ENCODE data around the gene SFMBT2. TPM values are rescaled to one million over a fixed set of nuclear protein-coding genes. Genes with fewer than 3 reads are reported as not detected.

SFMBT2 gene
- total and polyA plus RNA-seq, 4 donors: 2.9 to 11.0 (median 6.5) TPM

DNA sequence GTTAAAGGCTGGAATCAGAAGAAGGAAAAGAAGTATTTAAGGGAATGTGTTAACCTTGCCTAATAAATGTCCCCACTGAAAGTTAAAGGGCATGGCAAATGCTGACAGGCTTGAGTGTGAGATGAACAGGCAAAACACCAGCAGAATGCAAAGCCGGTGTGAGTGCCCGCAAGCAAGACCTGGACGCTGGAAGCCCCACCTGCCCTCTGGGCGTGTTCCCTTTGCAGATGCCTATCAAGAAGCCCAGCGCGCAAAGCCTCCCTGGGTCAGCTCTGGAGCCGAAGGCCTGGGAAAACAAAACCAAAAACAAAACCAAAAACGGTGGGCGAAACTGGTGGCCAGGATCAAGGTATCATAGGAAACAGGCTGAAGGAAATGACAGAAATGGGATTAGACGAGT is 200.3 kb downstream of the SFMBT2 start:
- H3K27ac ChIP-seq (ENCODE audit: low read depth in 1 of 2, low read length in 1 of 2): no peak overlapping the region
- TF ChIP-seq, protein P1, sequence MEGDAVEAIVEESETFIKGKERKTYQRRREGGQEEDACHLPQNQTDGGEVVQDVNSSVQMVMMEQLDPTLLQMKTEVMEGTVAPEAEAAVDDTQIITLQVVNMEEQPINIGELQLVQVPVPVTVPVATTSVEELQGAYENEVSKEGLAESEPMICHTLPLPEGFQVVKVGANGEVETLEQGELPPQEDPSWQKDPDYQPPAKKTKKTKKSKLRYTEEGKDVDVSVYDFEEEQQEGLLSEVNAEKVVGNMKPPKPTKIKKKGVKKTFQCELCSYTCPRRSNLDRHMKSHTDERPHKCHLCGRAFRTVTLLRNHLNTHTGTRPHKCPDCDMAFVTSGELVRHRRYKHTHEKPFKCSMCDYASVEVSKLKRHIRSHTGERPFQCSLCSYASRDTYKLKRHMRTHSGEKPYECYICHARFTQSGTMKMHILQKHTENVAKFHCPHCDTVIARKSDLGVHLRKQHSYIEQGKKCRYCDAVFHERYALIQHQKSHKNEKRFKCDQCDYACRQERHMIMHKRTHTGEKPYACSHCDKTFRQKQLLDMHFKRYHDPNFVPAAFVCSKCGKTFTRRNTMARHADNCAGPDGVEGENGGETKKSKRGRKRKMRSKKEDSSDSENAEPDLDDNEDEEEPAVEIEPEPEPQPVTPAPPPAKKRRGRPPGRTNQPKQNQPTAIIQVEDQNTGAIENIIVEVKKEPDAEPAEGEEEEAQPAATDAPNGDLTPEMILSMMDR (IDR thresholded peaks at IDR 0.05; ENCODE audit: control extremely low read depth, extremely low read depth): no peak
- H3K27me3 ChIP-seq (ENCODE audit: control insufficient read depth in 3 of 3, insufficient read depth in 3 of 3, low read length in 2 of 3): no peaks in the 10 kb centered on the region
- ATAC-seq (ENCODE audit: insufficient read depth, low FRiP score) (no peak), DNase-seq (no peak)
- H3K9me3 ChIP-seq (ENCODE audit: control insufficient read depth in 4 of 4, insufficient read depth in 3 of 4, low read length in 3 of 4): no peaks in the 10 kb centered on the region
- H3K4me3 ChIP-seq: no peak overlapping the region
- no peak overlapping the region for H3K9ac ChIP-seq (ENCODE audit: insufficient read depth in 1 of 2, low read length in 2 of 2)
- peaks cover 0 to 9% (median 2%) of the 10 kb centered on the region in 4 donors for H3K36me3 ChIP-seq (ENCODE audit: control insufficient read depth in 4 of 4, insufficient read depth in 4 of 4, low read length in 4 of 4)
- WGBS, 2 donors: 86 to 96% methylated on average over 10 of the region's 10 CpGs
- peaks cover 0 to 6% (median 0%) of the 10 kb centered on the region in 5 donors for H3K4me1 ChIP-seq (ENCODE audit: control insufficient read depth in 5 of 5, insufficient read depth in 5 of 5, low read length in 5 of 5)

DNA sequence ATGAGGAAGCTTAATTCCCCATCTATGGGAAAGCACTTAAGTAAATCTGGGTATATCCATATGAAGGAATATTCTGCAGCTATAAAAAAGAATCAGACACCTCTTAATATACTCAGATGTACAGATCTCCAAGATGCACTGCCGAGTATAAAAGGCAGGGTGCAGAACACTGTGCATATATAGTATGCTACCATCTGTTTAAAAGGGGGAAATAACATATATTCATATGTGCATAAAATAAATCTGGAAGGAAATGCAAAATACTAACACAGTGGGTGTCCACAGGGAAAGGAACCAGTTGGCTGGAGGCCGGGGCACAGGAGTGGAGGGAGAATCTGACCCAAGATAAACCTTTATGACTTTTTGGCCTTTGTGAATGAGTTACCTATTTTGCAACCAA is 201.4 kb downstream of the SFMBT2 start:
- ATAC-seq (ENCODE audit: insufficient read depth, low FRiP score) (no peak), DNase-seq (no peak)
- peaks cover 0 to 8% (median 2%) of the 10 kb centered on the region in 4 donors for H3K36me3 ChIP-seq (ENCODE audit: control insufficient read depth in 4 of 4, insufficient read depth in 4 of 4, low read length in 4 of 4)
- no peaks in the 10 kb centered on the region for H3K27me3 ChIP-seq (ENCODE audit: control insufficient read depth in 3 of 3, insufficient read depth in 3 of 3, low read length in 2 of 3)
- TF ChIP-seq, protein P1 (IDR thresholded peaks at IDR 0.05; ENCODE audit: control extremely low read depth, extremely low read depth): no peak
- no peak overlapping the region for H3K9ac ChIP-seq (ENCODE audit: insufficient read depth in 1 of 2, low read length in 2 of 2)
- no peak overlapping the region for H3K27ac ChIP-seq (ENCODE audit: low read depth in 1 of 2, low read length in 1 of 2)
- H3K4me3 ChIP-seq: no peak overlapping the region
- no peaks in the 10 kb centered on the region for H3K9me3 ChIP-seq (ENCODE audit: control insufficient read depth in 4 of 4, insufficient read depth in 3 of 4, low read length in 3 of 4)
- H3K4me1 ChIP-seq (ENCODE audit: control insufficient read depth in 5 of 5, insufficient read depth in 5 of 5, low read length in 5 of 5): peaks cover 0 to 6% (median 0%) of the 10 kb centered on the region in 5 donors
- 91 to 94% methylated on average over 2 of the region's 2 CpGs for WGBS, 2 donors

DNA sequence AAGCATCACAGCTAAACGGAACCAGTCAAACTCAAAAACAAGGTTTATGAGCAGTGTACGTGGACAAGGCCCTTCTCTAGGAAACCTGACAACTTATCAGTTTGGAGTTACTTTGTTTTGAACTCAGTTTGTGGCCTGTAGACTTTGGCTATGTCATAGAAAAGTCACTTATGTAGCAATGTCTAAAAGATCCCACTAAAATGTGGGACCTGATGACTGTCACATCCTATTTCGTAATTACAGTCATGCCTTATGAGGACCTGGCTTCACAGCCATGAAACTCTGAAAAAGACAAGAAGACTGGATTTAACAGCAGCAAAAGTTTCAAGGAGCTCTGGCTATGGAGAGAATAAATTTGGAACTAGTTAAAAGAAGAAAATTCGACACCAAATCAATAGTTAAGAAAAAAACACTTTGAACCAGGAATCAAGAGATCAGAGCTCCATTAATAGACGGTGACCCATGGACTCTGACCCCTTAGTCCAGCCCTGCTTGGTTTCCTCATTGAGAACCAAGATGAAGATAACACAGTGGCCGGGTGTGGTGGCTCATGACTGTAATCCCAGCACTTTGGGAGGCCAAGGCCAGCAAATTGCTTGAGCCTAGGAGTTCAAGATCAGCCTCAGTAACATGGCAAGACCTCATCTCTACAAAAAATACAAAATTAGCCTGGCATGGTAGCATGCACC is 204.3 kb downstream of the SFMBT2 start:
- TF ChIP-seq, protein P1 (IDR thresholded peaks at IDR 0.05; ENCODE audit: control extremely low read depth, extremely low read depth): no peak
- peaks cover 0 to 12% (median under 1%) of the 10 kb centered on the region in 4 donors for H3K36me3 ChIP-seq (ENCODE audit: control insufficient read depth in 4 of 4, insufficient read depth in 4 of 4, low read length in 4 of 4)
- peaks cover 0 to 6% (median 0%) of the 10 kb centered on the region in 5 donors for H3K4me1 ChIP-seq (ENCODE audit: control insufficient read depth in 5 of 5, insufficient read depth in 5 of 5, low read length in 5 of 5)
- H3K27ac ChIP-seq (ENCODE audit: low read depth in 1 of 2, low read length in 1 of 2): no peak overlapping the region
- no peak for ATAC-seq (ENCODE audit: insufficient read depth, low FRiP score)
- WGBS, 2 donors: 82 to 91% methylated on average over 6 of the region's 6 CpGs
- no peak for DNase-seq
- H3K27me3 ChIP-seq (ENCODE audit: control insufficient read depth in 3 of 3, insufficient read depth in 3 of 3, low read length in 2 of 3): no peaks in the 10 kb centered on the region
- no peak overlapping the region for H3K9ac ChIP-seq (ENCODE audit: insufficient read depth in 1 of 2, low read length in 2 of 2)
- no peak overlapping the region for H3K4me3 ChIP-seq
- no peaks in the 10 kb centered on the region for H3K9me3 ChIP-seq (ENCODE audit: control insufficient read depth in 4 of 4, insufficient read depth in 3 of 4, low read length in 3 of 4)

All from lung (tissue), 12 donors.